Endothelial cell (in vitro differentiated cells): ENCODE measurements around the gene DISC1. TPM values are rescaled to one million over a fixed set of nuclear protein-coding genes. Genes with fewer than 3 reads are reported as not detected.

Experiments used
- DNase-seq: peaks from one replicate; pipeline ENCODE4 v3.0.0; 2021; ENCODE audit warnings: low spot score
- H3K27ac Mint-ChIP-seq: one replicate; pipeline ENCODE4 v1.8.0; 2021; ENCODE audit warnings: mixed read lengths, inconsistent platforms; ENCODE audit not compliant: unreplicated experiment
- H3K27me3 Mint-ChIP-seq: one replicate; pipeline ENCODE4 v1.8.0; 2021; ENCODE audit warnings: mild to moderate bottlenecking, moderate library complexity, mixed read lengths, inconsistent platforms; ENCODE audit not compliant: unreplicated experiment
- H3K36me3 Mint-ChIP-seq: one replicate; pipeline ENCODE4 v1.8.0; 2021; ENCODE audit warnings: mild to moderate bottlenecking, low read depth, mixed read lengths, inconsistent platforms; ENCODE audit not compliant: unreplicated experiment
- H3K4me1 Mint-ChIP-seq: one replicate; pipeline ENCODE4 v1.8.0; 2021; ENCODE audit warnings: mild to moderate bottlenecking, mixed read lengths, inconsistent platforms; ENCODE audit not compliant: unreplicated experiment
- H3K4me3 Mint-ChIP-seq: one replicate; pipeline ENCODE4 v1.8.0; 2021; ENCODE audit warnings: mild to moderate bottlenecking, mixed read lengths, inconsistent platforms; ENCODE audit not compliant: unreplicated experiment
- H3K9me3 Mint-ChIP-seq: one replicate; pipeline ENCODE4 v1.8.0; 2021; ENCODE audit warnings: mixed read lengths, inconsistent platforms; ENCODE audit not compliant: unreplicated experiment
- CTCF ChIP-seq: fragments of 200-600 bp; sonication (generic); IDR thresholded peaks from one replicate; pipeline ENCODE4 v1.5.0; 2021; ENCODE audit warnings: antibody characterized with exemption; ENCODE audit not compliant: unreplicated experiment
- total RNA-seq: library from RNA; stranded (reverse); fragmentation: NEBNext Ultra II Directional; extraction: Animal tissue kit (Norgen Biotek cat#: 25700); gene quantifications from one replicate; pipeline ENCODE4 v1.2.1, GENCODE V29; 2021; ENCODE audit not compliant: unreplicated experiment

Gene DISC1
- total RNA-seq, 1 donor from 2014 or later: 82.5 TPM

GRCh38 chr1:231890791-231891190 is 264.2 kb downstream of the DISC1 start:
- peaks cover 6% of the 10 kb centered on the region for H3K36me3 Mint-ChIP-seq
- no peak overlapping the region for H3K27ac Mint-ChIP-seq
- H3K4me3 Mint-ChIP-seq: no peak overlapping the region

GRCh38 chr1:231893400-231894102 is 267.0 kb downstream of the DISC1 start:
- no peaks in the 10 kb centered on the region for H3K9me3 Mint-ChIP-seq
- TF ChIP-seq CTCF: no peak
- no peaks in the 10 kb centered on the region for H3K36me3 Mint-ChIP-seq
- H3K4me1 Mint-ChIP-seq: no peaks in the 10 kb centered on the region
- peaks cover 7% of the 10 kb centered on the region for H3K27me3 Mint-ChIP-seq
- no peak overlapping the region for H3K4me3 Mint-ChIP-seq
- DNase-seq: no peak
- H3K27ac Mint-ChIP-seq: no peak overlapping the region

More at GRCh38 chr1:231890791-231891190, 264.2 kb downstream of the DISC1 start:
- Mint-ChIP-seq H3K9me3 (no peaks in the 10 kb centered on the region), H3K4me1 (no peaks in the 10 kb centered on the region), H3K27me3 (peaks cover 7% of the 10 kb centered on the region)
- no peak for DNase-seq
- no peak for TF ChIP-seq CTCF

- Mint-ChIP-seq H3K27ac (no peak overlapping the region), H3K4me1 (no peaks in the 10 kb centered on the region), H3K36me3 (no peaks in the 10 kb centered on the region), H3K4me3 (no peak overlapping the region), H3K27me3 (peaks cover 7% of the 10 kb centered on the region), H3K9me3 (no peaks in the 10 kb centered on the region)
- no peak for TF ChIP-seq CTCF
- no peak for DNase-seq
Measured at GRCh38 chr1:231896806-231897205, 270.2 kb downstream of the DISC1 start.

GRCh38 chr1:231899046-231899445 is 272.5 kb downstream of the DISC1 start:
- Mint-ChIP-seq H3K9me3 (no peaks in the 10 kb centered on the region), H3K4me3 (no peak overlapping the region), H3K36me3 (peaks cover 17% of the 10 kb centered on the region), H3K27me3 (no peaks in the 10 kb centered on the region), H3K4me1 (no peaks in the 10 kb centered on the region), H3K27ac (no peak overlapping the region)
- DNase-seq: no peak
- no peak for TF ChIP-seq CTCF

GRCh38 chr1:231899713-231900435 is 273.3 kb downstream of the DISC1 start:
- peaks cover 24% of the 10 kb centered on the region for H3K36me3 Mint-ChIP-seq
- H3K27me3 Mint-ChIP-seq: no peaks in the 10 kb centered on the region
- no peak for TF ChIP-seq CTCF
- H3K4me1 Mint-ChIP-seq: no peaks in the 10 kb centered on the region
- no peak overlapping the region for H3K27ac Mint-ChIP-seq
- H3K4me3 Mint-ChIP-seq: no peak overlapping the region
- H3K9me3 Mint-ChIP-seq: no peaks in the 10 kb centered on the region
- no peak for DNase-seq
